ENCODE measurements around the gene MYH11.
"Not testable (repeated sequence)": the region's sequence is repeated elsewhere in the genome, so short reads cannot be mapped to it uniquely, and the experiment has no call there.

The MYH11 gene

GRCh38 chr16:15658149-15658548 lies 198.7 kb downstream of the MYH11 start:
- no peak overlapping the region for H3K4me3 ChIP-seq (ENCODE audit: low read depth, low read length)
- no peak overlapping the region for H2AFZ ChIP-seq
- no peaks in the 10 kb centered on the region for H3K36me3 ChIP-seq (ENCODE audit: control insufficient read depth, insufficient read depth, low read length)
- no peak overlapping the region for H3K9ac ChIP-seq
- H3K27ac ChIP-seq: no peak overlapping the region
- H3K4me1 ChIP-seq: no peaks in the 10 kb centered on the region
- no peak overlapping the region for H3K4me2 ChIP-seq (ENCODE audit: low read length)
- H3K9me3 ChIP-seq (ENCODE audit: control insufficient read depth, low read length): no peaks in the 10 kb centered on the region
- H3K27me3 ChIP-seq (ENCODE audit: control insufficient read depth, insufficient read depth, low read length): no peaks in the 10 kb centered on the region
- TF ChIP-seq CTCF (IDR thresholded peaks at IDR 0.05): no peak
- peaks cover 11% of the 10 kb centered on the region for H3K79me2 ChIP-seq

- H2AFZ ChIP-seq; H3K79me2 ChIP-seq; H3K4me3 ChIP-seq (ENCODE audit: low read depth, low read length); H3K27ac ChIP-seq; H3K27me3 ChIP-seq (ENCODE audit: control insufficient read depth, insufficient read depth, low read length); H3K9me3 ChIP-seq (ENCODE audit: control insufficient read depth, low read length); H3K4me2 ChIP-seq (ENCODE audit: low read length); H3K9ac ChIP-seq; H3K36me3 ChIP-seq (ENCODE audit: control insufficient read depth, insufficient read depth, low read length); H3K4me1 ChIP-seq: not testable (repeated sequence)
Observed at GRCh38 chr16:15655561-15655960, 201.3 kb downstream of the MYH11 start.

- Histone ChIP-seq H3K9ac (no peak overlapping the region), H3K27ac (no peak overlapping the region), H3K79me2 (peaks cover 2% of the 10 kb centered on the region), H2AFZ (no peak overlapping the region), H3K4me3 (ENCODE audit: low read depth, low read length) (no peak overlapping the region), H3K4me2 (ENCODE audit: low read length) (no peak overlapping the region), H3K9me3 (ENCODE audit: control insufficient read depth, low read length) (no peaks in the 10 kb centered on the region), H3K4me1 (peaks cover under 1% of the 10 kb centered on the region), H3K27me3 (ENCODE audit: control insufficient read depth, insufficient read depth, low read length) (no peaks in the 10 kb centered on the region), H3K36me3 (ENCODE audit: control insufficient read depth, insufficient read depth, low read length) (no peaks in the 10 kb centered on the region)
- no peak for TF ChIP-seq CTCF (IDR thresholded peaks at IDR 0.05)
Observed at GRCh38 chr16:15654591-15654990, 202.2 kb downstream of the MYH11 start.

GRCh38 chr16:15653227-15653626 lies 203.6 kb downstream of the MYH11 start:
- TF ChIP-seq CTCF (IDR thresholded peaks at IDR 0.05): no peak
- Histone ChIP-seq H3K4me1 (peaks cover 3% of the 10 kb centered on the region), H3K27ac (no peak overlapping the region), H3K79me2 (peaks cover 3% of the 10 kb centered on the region), H2AFZ (no peak overlapping the region), H3K36me3 (ENCODE audit: control insufficient read depth, insufficient read depth, low read length) (no peaks in the 10 kb centered on the region), H3K4me3 (ENCODE audit: low read depth, low read length) (no peak overlapping the region), H3K27me3 (ENCODE audit: control insufficient read depth, insufficient read depth, low read length) (no peaks in the 10 kb centered on the region), H3K4me2 (ENCODE audit: low read length) (no peak overlapping the region), H3K9ac (no peak overlapping the region), H3K9me3 (ENCODE audit: control insufficient read depth, low read length) (no peaks in the 10 kb centered on the region)
